ENCODE data around the gene SHC3. TPM values are rescaled to one million over a fixed set of nuclear protein-coding genes. Genes with fewer than 3 reads are reported as not detected.

The SHC3 gene
- total RNA-seq, 1 donor: 11.7 TPM

DNA sequence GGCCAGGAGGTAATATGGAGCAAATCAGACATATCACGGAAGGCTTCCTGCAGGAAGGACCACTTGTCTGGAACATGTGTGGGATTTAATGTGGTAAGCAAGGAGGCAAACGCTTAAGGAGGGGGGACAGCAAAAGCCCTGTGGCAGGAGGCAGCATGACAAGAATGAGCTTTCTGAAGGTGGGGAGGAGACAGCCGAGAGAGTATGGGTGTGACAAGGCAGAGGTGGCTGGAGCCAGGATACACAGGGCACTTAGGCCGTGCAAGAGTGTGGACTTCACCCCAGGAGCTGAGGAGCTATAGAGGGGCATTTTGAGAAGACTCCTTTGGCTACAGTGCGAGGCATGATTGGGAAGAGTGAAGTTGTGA, 201.7 kb downstream of the SHC3 start:
- TF ChIP-seq CTCF (IDR thresholded peaks at IDR 0.05; ENCODE audit: insufficient read depth, low read depth, low read length): no peak
- H3K4me3 ChIP-seq (ENCODE audit: low read depth, low read length): no peak overlapping the region
- DNase-seq (ENCODE audit: low read depth): no peak

DNA sequence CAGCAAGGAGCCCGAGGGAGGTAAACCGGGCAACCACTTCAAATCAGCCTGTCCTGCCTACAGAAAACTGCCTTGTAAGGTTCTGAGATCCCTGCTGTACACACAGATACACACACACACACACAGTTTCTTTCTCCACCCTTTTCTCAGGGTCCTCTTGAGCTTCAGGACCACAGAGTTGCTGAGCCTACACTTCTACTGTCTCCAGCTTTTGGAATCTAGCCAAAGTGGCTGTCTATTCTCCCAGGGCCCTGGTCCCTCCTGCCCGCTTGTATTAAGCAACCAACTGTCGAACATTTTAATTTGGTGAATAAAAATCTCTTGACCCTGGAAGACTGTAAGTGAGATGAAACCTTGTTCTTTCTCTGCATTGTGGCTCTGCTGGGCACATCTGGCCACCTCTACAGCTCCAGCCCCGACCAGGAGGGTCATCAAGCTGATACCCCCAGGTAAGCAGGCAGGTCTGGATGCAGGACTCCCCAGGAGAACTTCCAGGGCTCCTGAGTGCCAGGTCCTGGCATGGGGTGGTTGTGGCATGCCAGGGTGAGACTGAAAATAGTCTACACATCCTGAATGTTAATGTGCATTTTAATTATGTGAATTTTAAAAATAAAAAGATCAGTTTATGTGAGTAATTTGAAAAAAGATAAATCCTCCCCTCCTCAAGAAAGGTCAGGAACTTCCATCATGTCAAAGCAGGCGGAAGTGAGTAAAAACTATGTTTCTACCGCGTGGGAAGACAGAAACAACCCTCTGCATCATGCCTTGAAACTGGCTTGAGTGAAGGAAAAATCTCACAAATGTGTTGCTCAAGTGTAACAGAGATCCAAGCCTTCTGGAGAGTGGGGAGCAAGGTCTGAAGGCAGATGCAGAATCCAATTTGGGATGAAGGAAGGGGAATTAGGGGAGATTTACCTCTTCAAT, 202.4 kb downstream of the SHC3 start:
- DNase-seq (ENCODE audit: low read depth): no peak
- no peak overlapping the region for H3K4me3 ChIP-seq (ENCODE audit: low read depth, low read length)
- TF ChIP-seq CTCF (IDR thresholded peaks at IDR 0.05; ENCODE audit: insufficient read depth, low read depth, low read length): no peak

DNA sequence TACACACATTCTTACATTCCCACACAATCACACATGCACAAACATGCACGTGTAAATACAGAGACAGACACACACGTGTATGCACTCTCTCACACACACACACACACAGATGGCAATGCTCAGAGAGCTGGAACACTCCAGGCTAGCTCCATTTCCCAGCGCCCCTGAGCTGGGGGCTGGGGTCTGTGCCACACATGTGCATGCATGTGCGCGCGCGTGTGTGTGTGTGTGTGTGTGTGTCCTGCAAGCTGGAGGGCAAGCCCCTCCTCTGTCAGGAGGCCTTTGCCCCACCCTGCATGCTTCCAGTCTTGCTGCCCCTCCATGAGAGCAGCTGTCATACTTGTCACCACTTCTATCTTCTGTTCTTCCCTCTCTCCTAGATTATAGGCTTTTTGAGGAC, 204.0 kb downstream of the SHC3 start:
- no peak for TF ChIP-seq CTCF (IDR thresholded peaks at IDR 0.05; ENCODE audit: insufficient read depth, low read depth, low read length)
- no peak overlapping the region for H3K4me3 ChIP-seq (ENCODE audit: low read depth, low read length)
- DNase-seq (ENCODE audit: low read depth): no peak

DNA sequence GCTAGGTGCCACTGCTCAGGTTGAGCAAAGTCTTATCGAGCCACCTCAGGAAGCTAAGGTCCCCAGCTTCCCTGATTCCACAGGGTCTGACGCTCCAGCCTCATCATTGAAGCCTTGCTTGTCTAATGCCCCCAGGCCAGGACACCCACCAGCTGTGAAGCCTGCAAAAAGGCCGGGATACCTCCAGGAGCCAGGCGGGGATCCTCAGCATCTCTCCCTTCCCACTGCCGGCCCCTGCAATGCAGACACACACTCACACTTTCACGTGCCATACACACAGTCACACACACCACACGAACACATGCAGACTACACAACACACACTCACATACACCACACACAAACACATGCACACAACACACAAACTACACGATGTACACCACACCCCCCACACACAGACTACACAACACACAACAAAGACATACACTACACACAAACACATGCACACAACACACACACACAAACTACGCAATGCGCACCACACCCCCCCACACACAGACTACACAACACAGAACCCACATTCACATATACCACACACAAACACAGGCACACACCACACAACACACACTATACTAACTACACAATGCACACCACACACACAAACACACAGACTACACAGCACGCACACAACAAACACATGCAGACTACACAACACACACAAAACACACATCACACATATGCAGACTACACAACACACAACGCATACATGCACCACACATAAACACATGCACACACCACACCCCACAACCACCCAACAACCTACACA, 205.2 kb downstream of the SHC3 start:
- TF ChIP-seq CTCF (IDR thresholded peaks at IDR 0.05; ENCODE audit: insufficient read depth, low read depth, low read length): no peak
- DNase-seq (ENCODE audit: low read depth): no peak
- H3K4me3 ChIP-seq (ENCODE audit: low read depth, low read length): no peak overlapping the region

- no peak for TF ChIP-seq CTCF (IDR thresholded peaks at IDR 0.05; ENCODE audit: insufficient read depth, low read depth, low read length)
- H3K4me3 ChIP-seq (ENCODE audit: low read depth, low read length): no peak overlapping the region
- no peak for DNase-seq (ENCODE audit: low read depth)
Measured at GRCh38 chr9:88972401-88972800, 206.2 kb downstream of the SHC3 start.

DNA sequence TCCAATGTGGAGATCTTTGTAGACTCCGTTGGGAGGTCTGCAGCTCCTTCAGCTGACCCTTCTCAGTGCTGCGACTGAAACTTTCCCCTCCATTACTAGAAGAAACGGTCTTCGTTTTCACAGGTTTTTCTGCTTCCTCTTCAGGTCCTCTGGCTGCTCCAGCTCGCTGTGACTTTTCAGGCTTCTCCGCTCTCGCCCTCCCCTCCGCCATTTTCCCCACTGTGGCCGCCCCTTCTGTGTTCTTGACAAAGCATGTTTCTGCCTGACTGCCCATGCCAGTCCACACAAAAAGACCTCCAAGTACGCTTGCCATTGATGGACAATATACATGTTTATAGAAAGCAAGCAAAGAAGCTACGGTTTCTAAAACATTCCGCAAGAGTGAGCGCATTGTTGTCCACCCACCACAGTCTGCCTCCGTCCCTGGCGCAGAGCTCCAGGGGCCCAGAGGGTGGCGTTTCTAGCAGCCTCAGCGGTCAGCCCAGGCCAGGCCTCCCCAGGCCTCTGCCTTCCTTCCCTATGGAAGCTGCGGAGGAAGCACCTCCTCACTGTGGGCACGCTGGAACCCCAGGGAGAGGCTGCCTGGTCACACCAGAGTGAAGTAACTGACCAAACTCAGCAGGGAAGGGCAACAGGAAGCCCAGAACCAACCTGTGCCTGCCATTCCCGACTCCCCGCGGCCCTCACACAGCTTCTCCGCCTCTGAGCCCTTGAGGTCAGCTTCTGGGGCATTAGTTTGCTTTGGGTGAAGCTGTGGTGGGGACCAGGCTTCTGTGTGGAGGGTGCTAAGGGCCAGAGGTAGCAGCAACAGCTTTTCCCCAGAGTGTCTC, 207.3 kb downstream of the SHC3 start:
- no peak overlapping the region for H3K4me3 ChIP-seq (ENCODE audit: low read depth, low read length)
- no peak for DNase-seq (ENCODE audit: low read depth)
- TF ChIP-seq CTCF (IDR thresholded peaks at IDR 0.05; ENCODE audit: insufficient read depth, low read depth, low read length): no peak
